ENCODE measurements around the gene PDE6C. TPM values are rescaled to one million over a fixed set of nuclear protein-coding genes. Genes with fewer than 3 reads are reported as not detected.
A peak's percentile ranks its signal among the peaks of the same experiment; 100 is the strongest.

The PDE6C gene
- total RNA-seq, 6 experiments from 2014 or later = not detected

- no peak for DNase-seq
- intact Hi-C loops (cut with DNase I) = no loop called here
- WGBS (ENCODE audit: insufficient coverage, low coverage, low lambda C conversion rate, missing lambda C conversion rate) = 95% methylated on average over 2 of the region's 2 CpGs
Observed at GRCh38 chr10:93697207-93697606, 84.9 kb downstream of the PDE6C start.

GRCh38 chr10:93701866-93702209, 89.5 kb downstream of the PDE6C start:
- H3K27me3 ChIP-seq = no peaks in the 10 kb centered on the region
- TF ChIP-seq CTCF (IDR thresholded peaks at IDR 0.05) = no peak
- no peak for TF ChIP-seq POLR2A (IDR thresholded peaks at IDR 0.05)
- peak overlapping the region; percentile 69 to 74 (median 73) for H3K4me3 ChIP-seq
- H3K27ac ChIP-seq = peak overlapping the region; percentile 56 to 74 (median 66)
- no peaks in the 10 kb centered on the region for H3K9me3 ChIP-seq
- ATAC-seq (peak; percentile 5 to 21 (median 12)), DNase-seq (no peak)
- 2% methylated on average over 9 of the region's 9 CpGs for WGBS (ENCODE audit: insufficient coverage, low coverage, low lambda C conversion rate, missing lambda C conversion rate)
- intact Hi-C loops (cut with DNase I) = no loop called here
- peaks cover 0 to 29% (median 9%) of the 10 kb centered on the region in 4 donors for H3K36me3 ChIP-seq
- H3K4me1 ChIP-seq = peaks cover 0 to 8% (median 0%) of the 10 kb centered on the region in 4 donors

More at GRCh38 chr10:93697207-93697606, 84.9 kb downstream of the PDE6C start:
- no peak overlapping the region for H3K4me3 ChIP-seq
- H3K4me1 ChIP-seq = peaks cover 0 to 8% (median 0%) of the 10 kb centered on the region in 4 donors
- no peak overlapping the region for H3K27ac ChIP-seq
- H3K36me3 ChIP-seq = peaks cover 0 to 47% (median 11%) of the 10 kb centered on the region in 4 donors
- H3K27me3 ChIP-seq = no peaks in the 10 kb centered on the region
- no peak for ATAC-seq
- H3K9me3 ChIP-seq = no peaks in the 10 kb centered on the region
- TF ChIP-seq CTCF (IDR thresholded peaks at IDR 0.05) = peak in 2 of 4 donors; percentile 5 to 14
- TF ChIP-seq POLR2A (IDR thresholded peaks at IDR 0.05) = no peak

GRCh38 chr10:93702210-93703001, 90.1 kb downstream of the PDE6C start, which contains the start of gene FRA10AC1:
FRA10AC1 (minus strand) TSS chr10:93702592; CDS start chr10:93700106, 2,486 bp downstream.
- WGBS (ENCODE audit: insufficient coverage, low coverage, low lambda C conversion rate, missing lambda C conversion rate) = under 1% methylated on average over 24 of the region's 52 CpGs
- no peaks in the 10 kb centered on the region for H3K9me3 ChIP-seq
- peaks cover 0 to 23% (median 9%) of the 10 kb centered on the region in 4 donors for H3K36me3 ChIP-seq
- intact Hi-C loops (cut with DNase I) = no loop called here
- no peaks in the 10 kb centered on the region for H3K27me3 ChIP-seq
- DNase-seq = peak; percentile 85 to 94 (median 91)
- peak within 1 kb of the TSS; percentile 66 to 74 (median 74) for H3K27ac ChIP-seq
- H3K4me3 ChIP-seq = peak within 1 kb of the TSS; percentile 69 to 74 (median 73)
- H3K4me1 ChIP-seq = peaks cover 0 to 8% (median 0%) of the 10 kb centered on the region in 4 donors
- peak; percentile 96 to 99 (median 97) for ATAC-seq
- TF ChIP-seq POLR2A (IDR thresholded peaks at IDR 0.05) (peak; percentile 52), CTCF (IDR thresholded peaks at IDR 0.05) (peak; percentile 26 to 57 (median 46))

GRCh38 chr10:93703066-93703465, 90.7 kb downstream of the PDE6C start:
- ATAC-seq (peak; percentile 16 to 34 (median 24)), DNase-seq (no peak)
- no peaks in the 10 kb centered on the region for H3K27me3 ChIP-seq
- 1% methylated on average over 12 of the region's 12 CpGs for WGBS (ENCODE audit: insufficient coverage, low coverage, low lambda C conversion rate, missing lambda C conversion rate)
- H3K27ac ChIP-seq = peak overlapping the region; percentile 66 to 74 (median 74)
- intact Hi-C loops (cut with DNase I) = no loop called here
- peaks cover 0 to 8% (median 0%) of the 10 kb centered on the region in 4 donors for H3K4me1 ChIP-seq
- no peak for TF ChIP-seq CTCF (IDR thresholded peaks at IDR 0.05)
- no peak for TF ChIP-seq POLR2A (IDR thresholded peaks at IDR 0.05)
- peak overlapping the region; percentile 69 to 74 (median 73) for H3K4me3 ChIP-seq
- peaks cover 0 to 17% (median 9%) of the 10 kb centered on the region in 4 donors for H3K36me3 ChIP-seq
- no peaks in the 10 kb centered on the region for H3K9me3 ChIP-seq
